ENCODE results near the gene PSRC1.

DNA sequence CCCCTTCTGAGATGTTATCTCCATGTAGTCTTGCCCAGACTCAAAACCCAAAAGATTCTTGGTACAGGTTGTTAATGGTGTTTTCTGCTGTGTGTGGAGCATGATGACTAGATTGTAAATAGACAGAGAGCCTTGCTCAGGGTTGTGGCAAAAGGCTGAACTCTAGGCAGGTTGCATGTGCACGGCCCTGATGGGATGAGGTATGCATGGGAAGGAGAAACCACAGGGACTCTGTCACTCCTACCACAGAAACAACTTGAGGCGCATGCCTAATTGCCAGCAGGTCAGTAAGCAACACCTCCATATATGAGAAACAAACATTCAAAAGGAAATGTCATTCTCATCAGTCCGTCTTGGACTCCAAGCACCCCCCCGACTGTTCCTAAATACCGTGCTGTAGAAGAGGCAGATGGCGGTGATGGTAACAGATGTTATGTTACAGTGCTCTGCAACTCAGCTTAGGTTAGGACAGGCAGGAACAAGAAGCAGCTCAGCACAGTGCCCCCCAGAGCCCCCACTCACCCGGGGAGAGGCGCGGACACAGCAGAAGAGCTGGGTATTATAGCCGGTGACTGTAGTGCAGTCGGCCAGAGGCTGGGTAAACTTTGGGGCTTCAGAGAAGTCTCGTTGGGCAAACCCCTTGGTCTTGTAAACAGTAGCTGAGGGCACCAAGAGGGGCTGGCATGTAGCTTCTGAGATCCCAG lies 12.9 kb upstream of the PSRC1 start:
- TF ChIP-seq, protein P1, sequence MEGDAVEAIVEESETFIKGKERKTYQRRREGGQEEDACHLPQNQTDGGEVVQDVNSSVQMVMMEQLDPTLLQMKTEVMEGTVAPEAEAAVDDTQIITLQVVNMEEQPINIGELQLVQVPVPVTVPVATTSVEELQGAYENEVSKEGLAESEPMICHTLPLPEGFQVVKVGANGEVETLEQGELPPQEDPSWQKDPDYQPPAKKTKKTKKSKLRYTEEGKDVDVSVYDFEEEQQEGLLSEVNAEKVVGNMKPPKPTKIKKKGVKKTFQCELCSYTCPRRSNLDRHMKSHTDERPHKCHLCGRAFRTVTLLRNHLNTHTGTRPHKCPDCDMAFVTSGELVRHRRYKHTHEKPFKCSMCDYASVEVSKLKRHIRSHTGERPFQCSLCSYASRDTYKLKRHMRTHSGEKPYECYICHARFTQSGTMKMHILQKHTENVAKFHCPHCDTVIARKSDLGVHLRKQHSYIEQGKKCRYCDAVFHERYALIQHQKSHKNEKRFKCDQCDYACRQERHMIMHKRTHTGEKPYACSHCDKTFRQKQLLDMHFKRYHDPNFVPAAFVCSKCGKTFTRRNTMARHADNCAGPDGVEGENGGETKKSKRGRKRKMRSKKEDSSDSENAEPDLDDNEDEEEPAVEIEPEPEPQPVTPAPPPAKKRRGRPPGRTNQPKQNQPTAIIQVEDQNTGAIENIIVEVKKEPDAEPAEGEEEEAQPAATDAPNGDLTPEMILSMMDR (IDR thresholded peaks at IDR 0.05) = no peak
- TF ChIP-seq POLR2A (IDR thresholded peaks at IDR 0.05) = no peak

Measured in sigmoid colon (tissue), 3 donors.